DND-41 (cell line): ENCODE results near the gene PIK3AP1.

Experiments used
- ATAC-seq: fragments of 200-7000 bp; cut with Tn5 transposase; 3 replicates; pipeline ENCODE4 v1.9.1; 2021; ENCODE audit warnings: low read depth; ENCODE audit not compliant: insufficient read depth
- DNase-seq: peaks from one replicate; pipeline ENCODE4 v3.0.0-alpha.2; 2020
- H2AFZ ChIP-seq: 2 replicates; pipeline ENCODE4 v1.6.0; 2012; ENCODE audit warnings: low read depth, low read length
- H3K27ac ChIP-seq: 2 replicates; pipeline ENCODE4 v1.5.1; 2012; ENCODE audit warnings: low read length, inconsistent platforms
- H3K27me3 ChIP-seq: fragments of 200-600 bp; sonication (generic); 2 replicates; pipeline ENCODE4 v1.6.0; 2012; ENCODE audit warnings: low read length, mild to moderate bottlenecking, inconsistent platforms; ENCODE audit not compliant: insufficient read depth, poor library complexity
- H3K36me3 ChIP-seq: 2 replicates; pipeline ENCODE4 v1.5.1; 2012; ENCODE audit warnings: low read length, inconsistent platforms; ENCODE audit not compliant: insufficient read depth
- H3K4me1 ChIP-seq: 2 replicates; pipeline ENCODE4 v1.5.1; 2012; ENCODE audit warnings: mild to moderate bottlenecking, low read length; ENCODE audit not compliant: insufficient read depth
- H3K4me2 ChIP-seq: 2 replicates; pipeline ENCODE4 v1.6.0; 2012; ENCODE audit warnings: mild to moderate bottlenecking, moderate library complexity, low read length, inconsistent platforms; ENCODE audit not compliant: insufficient read depth
- H3K4me3 ChIP-seq, 2 experiments: fragments of 200-600 bp in 1 of 2; shearing (Covaris generic) in 1 of 2; 2 replicates each; pipeline ENCODE4 v1.5.1; 2012 to 2016; ENCODE audit warnings: inconsistent platforms in 2 of 2, low read length in 2 of 2, mild to moderate bottlenecking in 2 of 2, low read depth in 1 of 2, moderate library complexity in 1 of 2
- H3K79me2 ChIP-seq: 2 replicates; pipeline ENCODE4 v1.6.0; 2012; ENCODE audit warnings: low read length, inconsistent platforms; ENCODE audit not compliant: insufficient read depth
- H3K9ac ChIP-seq: 2 replicates; pipeline ENCODE4 v1.6.0; 2012; ENCODE audit warnings: low read depth, mild to moderate bottlenecking, inconsistent platforms, low read length, moderate library complexity
- H3K9me3 ChIP-seq: 2 replicates; pipeline ENCODE4 v1.5.1; 2012; ENCODE audit warnings: low read length, moderate library complexity, mild to moderate bottlenecking, inconsistent platforms; ENCODE audit not compliant: insufficient read depth, severe bottlenecking
- H4K20me1 ChIP-seq: 2 replicates; pipeline ENCODE4 v1.6.0; 2012; ENCODE audit warnings: low read length; ENCODE audit not compliant: insufficient read depth
- EZH2 ChIP-seq: IDR thresholded peaks from 3 replicates; pipeline ENCODE4 v1.6.1; 2012; ENCODE audit warnings: borderline replicate concordance, low read depth, mild to moderate bottlenecking, moderate library complexity, low read length, inconsistent platforms; ENCODE audit not compliant: severe bottlenecking
- TF ChIP-seq, protein P1 (sequence below): IDR thresholded peaks from 2 replicates; pipeline ENCODE4 v1.5.1; 2012; ENCODE audit warnings: borderline replicate concordance, low read length, moderate library complexity, mild to moderate bottlenecking; ENCODE audit not compliant: poor library complexity, severe bottlenecking; ENCODE audit errors: extremely low read depth

The PIK3AP1 gene

DNA sequence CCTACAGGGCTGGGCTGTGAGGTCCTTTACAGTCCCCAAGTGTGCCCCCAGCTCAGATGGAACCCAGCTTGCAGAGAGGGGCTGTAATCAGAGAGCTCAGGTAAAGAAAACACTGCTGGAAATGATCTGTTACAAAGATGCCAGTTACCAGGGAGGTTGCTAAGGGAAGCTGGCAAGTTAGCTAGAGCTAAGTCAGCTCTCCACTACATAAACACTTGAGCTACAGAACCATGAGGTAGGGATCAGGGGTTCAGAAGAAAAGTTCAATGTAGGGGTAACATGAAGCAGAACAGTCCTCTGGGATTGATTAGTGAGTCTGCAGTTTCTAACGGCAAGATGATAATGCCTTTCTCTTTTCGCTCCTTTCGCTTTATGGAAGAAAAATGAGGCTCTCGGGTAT, 80.4 kb downstream of the PIK3AP1 start:
- Histone ChIP-seq H3K9ac (no peak overlapping the region), H2AFZ (no peak overlapping the region), H3K4me3 (no peak overlapping the region), H3K36me3 (no peaks in the 10 kb centered on the region), H3K79me2 (no peaks in the 10 kb centered on the region), H3K4me2 (no peak overlapping the region), H3K9me3 (no peaks in the 10 kb centered on the region), H3K27me3 (no peaks in the 10 kb centered on the region), H4K20me1 (no peaks in the 10 kb centered on the region), H3K27ac (no peak overlapping the region), H3K4me1 (no peaks in the 10 kb centered on the region)
- ATAC-seq, result no peak
- no peak for TF ChIP-seq EZH2
- TF ChIP-seq, protein P1, sequence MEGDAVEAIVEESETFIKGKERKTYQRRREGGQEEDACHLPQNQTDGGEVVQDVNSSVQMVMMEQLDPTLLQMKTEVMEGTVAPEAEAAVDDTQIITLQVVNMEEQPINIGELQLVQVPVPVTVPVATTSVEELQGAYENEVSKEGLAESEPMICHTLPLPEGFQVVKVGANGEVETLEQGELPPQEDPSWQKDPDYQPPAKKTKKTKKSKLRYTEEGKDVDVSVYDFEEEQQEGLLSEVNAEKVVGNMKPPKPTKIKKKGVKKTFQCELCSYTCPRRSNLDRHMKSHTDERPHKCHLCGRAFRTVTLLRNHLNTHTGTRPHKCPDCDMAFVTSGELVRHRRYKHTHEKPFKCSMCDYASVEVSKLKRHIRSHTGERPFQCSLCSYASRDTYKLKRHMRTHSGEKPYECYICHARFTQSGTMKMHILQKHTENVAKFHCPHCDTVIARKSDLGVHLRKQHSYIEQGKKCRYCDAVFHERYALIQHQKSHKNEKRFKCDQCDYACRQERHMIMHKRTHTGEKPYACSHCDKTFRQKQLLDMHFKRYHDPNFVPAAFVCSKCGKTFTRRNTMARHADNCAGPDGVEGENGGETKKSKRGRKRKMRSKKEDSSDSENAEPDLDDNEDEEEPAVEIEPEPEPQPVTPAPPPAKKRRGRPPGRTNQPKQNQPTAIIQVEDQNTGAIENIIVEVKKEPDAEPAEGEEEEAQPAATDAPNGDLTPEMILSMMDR, result no peak
- DNase-seq, result no peak

DNA sequence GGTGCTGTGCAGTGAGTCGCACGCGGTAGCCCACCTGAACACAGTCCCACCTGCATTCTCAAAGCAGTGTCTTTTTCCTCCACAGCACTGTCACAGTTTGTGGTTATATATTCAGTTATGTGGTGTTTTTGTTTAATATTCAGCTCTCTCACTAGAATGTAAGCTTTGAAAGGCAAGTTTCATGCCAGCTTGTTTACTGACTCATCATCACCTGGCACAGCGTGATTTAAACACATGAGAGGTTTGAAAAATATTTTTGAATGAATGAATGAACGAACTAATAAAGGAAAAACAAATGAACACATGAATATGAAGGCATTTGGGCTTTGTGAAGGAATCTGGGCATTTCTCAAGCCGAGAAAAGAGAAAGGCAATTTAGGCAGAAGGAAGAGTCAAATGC, 81.6 kb downstream of the PIK3AP1 start:
- Histone ChIP-seq H2AFZ (no peak overlapping the region), H3K4me3 (no peak overlapping the region), H3K9me3 (no peaks in the 10 kb centered on the region), H3K27me3 (no peaks in the 10 kb centered on the region), H3K36me3 (no peaks in the 10 kb centered on the region), H3K9ac (no peak overlapping the region), H3K27ac (no peak overlapping the region), H3K79me2 (no peaks in the 10 kb centered on the region), H4K20me1 (no peaks in the 10 kb centered on the region), H3K4me2 (no peak overlapping the region), H3K4me1 (no peaks in the 10 kb centered on the region)
- TF ChIP-seq EZH2, result no peak
- TF ChIP-seq, protein P1, result no peak
- ATAC-seq (no peak), DNase-seq (no peak)

DNA sequence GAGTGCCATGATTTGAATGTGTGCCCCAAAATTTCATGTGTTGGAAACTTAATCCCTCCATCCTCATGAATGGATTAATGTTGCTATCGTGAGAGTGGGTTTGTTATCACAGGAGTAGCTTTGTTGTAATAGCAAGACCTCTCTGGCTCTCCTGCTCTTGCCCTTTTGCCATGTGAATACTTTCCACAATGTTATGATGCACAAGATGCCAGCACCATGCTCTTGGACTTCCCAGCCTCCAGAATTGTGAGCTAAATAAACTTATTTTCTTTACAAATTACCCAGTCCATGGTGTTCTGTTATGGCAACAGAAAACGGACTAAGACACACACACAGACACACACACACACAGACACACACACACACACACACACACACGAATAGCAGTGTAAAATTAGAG, 82.2 kb downstream of the PIK3AP1 start:
- no peak for TF ChIP-seq EZH2
- TF ChIP-seq, protein P1, result no peak

DNA sequence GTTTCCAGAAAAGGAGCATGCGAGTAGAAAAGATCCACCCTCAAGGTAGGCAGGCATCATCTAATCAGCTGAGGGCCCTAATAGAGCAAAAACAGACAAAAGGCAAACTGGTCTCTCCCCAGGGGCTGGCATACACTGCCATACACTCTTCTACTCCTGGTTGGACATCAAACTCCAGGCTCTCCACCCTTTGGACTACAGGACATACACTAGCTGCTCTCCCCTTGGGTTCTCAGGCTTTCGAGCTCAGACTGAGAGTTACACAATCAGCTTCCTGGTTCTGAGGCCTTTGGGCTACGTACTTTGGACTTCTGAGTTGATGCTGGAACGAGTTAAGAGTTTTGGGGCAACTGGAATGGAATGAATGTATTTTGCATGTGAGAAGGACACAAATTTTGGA, 82.6 kb downstream of the PIK3AP1 start:
- no peak overlapping the region for H3K27ac ChIP-seq
- H3K27me3 ChIP-seq, result no peaks in the 10 kb centered on the region
- no peak overlapping the region for H3K9ac ChIP-seq
- H3K4me2 ChIP-seq, result no peak overlapping the region
- no peaks in the 10 kb centered on the region for H3K79me2 ChIP-seq
- ATAC-seq (no peak), DNase-seq (no peak)
- no peaks in the 10 kb centered on the region for H4K20me1 ChIP-seq
- H3K4me3 ChIP-seq, result no peak overlapping the region
- H2AFZ ChIP-seq, result no peak overlapping the region
- no peaks in the 10 kb centered on the region for H3K9me3 ChIP-seq
- no peaks in the 10 kb centered on the region for H3K36me3 ChIP-seq
- H3K4me1 ChIP-seq, result no peaks in the 10 kb centered on the region
- no peak for TF ChIP-seq EZH2
- TF ChIP-seq, protein P1, result no peak

More for the DNA sequence above, 82.2 kb downstream of the PIK3AP1 start:
- H3K4me3 ChIP-seq, result no peak overlapping the region
- H3K27ac ChIP-seq, result no peak overlapping the region
- no peak for DNase-seq
- ATAC-seq, result no peak
- no peaks in the 10 kb centered on the region for H3K4me1 ChIP-seq
- H3K27me3 ChIP-seq, result no peaks in the 10 kb centered on the region
- H3K79me2 ChIP-seq, result no peaks in the 10 kb centered on the region
- H3K9ac ChIP-seq, result no peak overlapping the region
- H3K9me3 ChIP-seq, result no peaks in the 10 kb centered on the region
- H3K36me3 ChIP-seq, result no peaks in the 10 kb centered on the region
- H3K4me2 ChIP-seq, result no peak overlapping the region
- no peak overlapping the region for H2AFZ ChIP-seq
- no peaks in the 10 kb centered on the region for H4K20me1 ChIP-seq
